Activated naive CD8-positive, alpha-beta T cell treated with anti-CD3 and anti-CD28 coated beads, Interleukin-2, amount 50 U/mL, for 16 hours (primary cell): ENCODE data around the gene PNMA5.
A peak's percentile ranks its signal among the peaks of the same experiment; 100 is the strongest.

ENCODE experiments used
- DNase-seq: peaks from one replicate; pipeline ENCODE4 v3.0.0-alpha.2; 2020; ENCODE audit warnings: low read depth, low spot score

Gene PNMA5

DNA sequence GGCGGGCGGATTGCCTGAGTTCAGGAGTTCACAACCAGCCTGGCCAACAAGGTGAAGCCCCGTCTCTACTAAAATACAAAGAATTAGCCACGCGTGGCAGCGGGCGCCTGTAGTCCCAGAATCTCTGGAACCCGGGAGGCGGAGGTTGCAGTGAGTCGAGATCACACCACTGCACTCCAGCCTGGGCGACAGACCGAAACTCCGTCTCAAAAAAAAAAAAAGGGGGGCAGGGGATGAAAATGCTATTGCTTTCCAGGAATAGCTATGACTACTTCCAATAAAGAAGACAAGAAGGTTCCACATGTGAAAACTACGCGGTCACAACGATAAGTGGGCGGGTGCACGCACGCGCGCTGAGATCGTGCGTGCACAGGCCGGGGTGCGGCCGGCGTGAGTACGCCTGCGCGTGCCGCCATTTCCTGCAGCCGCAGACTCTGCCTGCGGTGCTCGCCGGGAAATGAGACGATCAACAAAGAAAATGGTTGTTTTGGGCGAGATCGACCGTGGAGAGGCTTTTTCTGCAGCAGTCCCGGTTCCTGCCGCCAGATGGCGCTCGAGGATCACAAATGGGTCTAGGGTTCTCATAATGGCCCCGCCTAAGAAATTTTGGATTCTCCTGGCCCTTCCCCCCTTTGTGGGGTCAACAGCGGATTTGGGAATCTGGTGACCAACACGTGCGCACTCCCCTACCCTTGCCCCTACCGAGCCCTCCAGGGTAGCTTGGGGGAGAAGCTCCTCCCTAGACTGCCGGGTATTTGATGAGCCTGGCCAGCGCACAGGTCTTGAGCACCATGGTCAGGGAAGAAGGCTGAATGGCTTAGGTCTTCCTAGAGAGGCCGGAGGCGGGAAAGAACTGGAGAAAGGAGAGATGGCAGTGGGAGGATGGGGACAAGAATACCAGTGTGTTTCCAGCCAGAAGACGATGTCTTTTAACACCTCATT, 35.1 kb downstream of the PNMA5 start:
- DNase-seq, result peak; percentile 79

DNA sequence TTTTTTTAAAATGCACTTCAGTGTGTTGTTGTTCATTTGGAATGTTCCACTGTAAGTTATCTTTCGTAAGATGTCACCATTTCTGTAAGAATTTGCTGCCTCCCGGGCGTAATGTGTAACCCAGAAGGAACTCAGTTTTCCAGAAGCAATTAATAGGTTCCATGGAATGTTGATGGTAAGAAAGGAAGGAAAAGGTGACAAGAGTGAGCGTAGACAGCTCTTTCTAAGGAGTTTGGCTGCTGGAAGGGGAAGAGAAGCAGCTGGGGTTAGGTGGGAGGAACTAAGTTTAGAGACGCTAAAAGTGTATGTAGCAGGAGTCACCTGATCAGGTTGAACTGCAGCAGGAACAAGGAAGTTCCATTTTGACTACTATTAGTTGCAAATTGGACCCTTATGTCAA, 35.9 kb downstream of the PNMA5 start:
- DNase-seq, result no peak

DNA sequence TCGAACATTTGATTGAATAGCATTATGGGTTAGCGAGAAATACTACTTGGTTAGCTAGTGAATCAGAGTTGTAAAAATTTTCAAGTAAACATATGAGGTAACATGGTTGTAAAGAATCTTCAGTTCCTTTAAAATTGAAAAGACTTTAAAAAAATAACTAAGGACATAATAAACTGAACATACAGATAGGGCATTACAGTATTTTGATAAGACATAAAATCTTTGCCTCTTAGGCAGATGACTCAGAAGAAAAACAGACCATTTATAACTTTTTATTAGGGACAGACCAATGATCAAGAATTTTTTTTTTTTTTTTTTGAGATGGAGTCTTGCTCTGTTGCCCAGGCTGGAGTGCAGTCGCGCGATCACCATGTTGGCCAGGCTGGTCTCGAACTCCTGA, 43.1 kb downstream of the PNMA5 start:
- DNase-seq, result no peak

DNA sequence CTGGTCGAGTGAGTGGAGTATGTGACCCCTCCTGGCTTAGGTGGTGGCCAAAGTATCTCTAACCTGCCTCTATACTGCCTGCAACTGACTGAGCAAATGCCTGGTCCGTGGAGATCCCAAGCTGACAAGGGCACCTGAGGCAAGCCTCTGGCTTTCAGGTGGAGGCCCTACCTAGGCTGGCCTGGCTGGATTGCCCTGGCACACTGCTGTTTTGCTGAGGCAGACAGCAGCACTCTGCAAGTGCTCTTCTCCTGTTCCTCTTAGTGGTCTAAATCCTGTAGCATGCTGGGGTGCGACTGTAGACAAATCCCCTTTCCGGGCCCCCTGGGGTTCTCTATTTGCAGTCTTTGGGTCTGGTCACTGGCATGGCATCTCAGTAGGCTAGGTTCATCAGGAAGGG, 44.8 kb downstream of the PNMA5 start:
- no peak for DNase-seq

DNA sequence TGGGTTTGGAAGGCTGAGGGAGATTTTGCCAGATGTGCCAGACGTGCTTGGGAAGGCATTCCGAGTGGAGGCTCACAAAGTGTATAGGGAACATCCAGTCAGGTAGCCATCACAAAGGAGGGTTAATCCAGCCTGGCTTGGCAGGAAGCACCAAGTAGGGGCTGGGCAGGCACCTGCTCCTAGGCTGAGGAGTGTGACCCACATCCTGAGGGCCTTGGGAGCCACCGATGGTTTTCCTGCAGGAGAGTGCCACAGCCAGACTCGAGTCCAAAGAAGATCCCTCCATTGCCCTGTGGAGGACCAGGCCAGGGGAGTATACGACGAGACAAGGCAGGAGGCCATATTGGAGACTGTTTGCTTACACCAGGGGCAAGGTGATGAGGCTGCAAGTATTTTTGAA, 47.2 kb downstream of the PNMA5 start:
- DNase-seq, result no peak

DNA sequence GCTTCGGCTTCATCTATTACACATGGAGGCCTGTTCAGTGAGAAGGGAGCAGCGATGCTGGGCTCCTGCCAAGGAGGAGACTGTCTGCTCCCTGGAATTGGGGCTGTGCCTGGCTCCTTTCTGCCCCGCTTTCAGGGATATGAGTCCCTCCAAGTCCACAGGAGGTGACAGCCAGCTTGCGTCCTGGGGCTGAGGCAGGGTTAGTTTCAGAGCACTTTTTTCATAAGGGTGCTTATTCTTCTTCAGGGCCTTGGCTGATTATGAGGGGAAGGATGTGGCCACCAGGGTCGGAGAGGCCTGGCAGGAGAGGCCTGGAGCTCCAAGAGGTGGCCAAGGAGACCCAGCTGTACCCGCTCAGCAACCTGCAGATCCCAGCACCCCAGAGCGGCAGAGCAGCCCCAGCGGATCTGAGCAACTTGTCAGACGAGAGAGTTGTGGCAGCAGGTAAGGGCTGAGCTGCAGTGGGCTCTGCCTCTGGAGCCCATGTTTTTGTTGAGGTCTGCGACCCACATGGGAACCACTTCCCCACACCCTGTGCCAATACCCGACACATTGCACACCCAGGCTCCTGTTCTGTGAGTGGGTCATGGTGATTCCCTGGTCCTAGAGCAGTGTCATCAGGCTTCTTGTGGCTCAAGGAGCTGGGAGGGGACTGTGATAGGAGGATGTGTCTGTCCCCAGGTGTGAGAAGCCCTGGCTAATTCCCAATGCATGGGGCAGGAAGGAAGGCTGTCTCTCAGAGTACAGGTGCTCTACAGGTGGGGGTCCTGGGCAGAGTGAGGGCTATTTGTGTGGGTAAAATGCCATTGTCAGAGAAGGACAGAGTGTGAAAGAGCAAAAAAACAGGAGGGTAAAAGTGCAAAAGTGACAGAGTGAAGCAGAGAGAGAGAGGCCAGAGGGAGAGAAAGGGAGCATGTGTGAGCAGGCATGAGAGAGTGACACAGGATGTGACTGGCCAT, 48.6 kb downstream of the PNMA5 start:
- DNase-seq, result no peak

DNA sequence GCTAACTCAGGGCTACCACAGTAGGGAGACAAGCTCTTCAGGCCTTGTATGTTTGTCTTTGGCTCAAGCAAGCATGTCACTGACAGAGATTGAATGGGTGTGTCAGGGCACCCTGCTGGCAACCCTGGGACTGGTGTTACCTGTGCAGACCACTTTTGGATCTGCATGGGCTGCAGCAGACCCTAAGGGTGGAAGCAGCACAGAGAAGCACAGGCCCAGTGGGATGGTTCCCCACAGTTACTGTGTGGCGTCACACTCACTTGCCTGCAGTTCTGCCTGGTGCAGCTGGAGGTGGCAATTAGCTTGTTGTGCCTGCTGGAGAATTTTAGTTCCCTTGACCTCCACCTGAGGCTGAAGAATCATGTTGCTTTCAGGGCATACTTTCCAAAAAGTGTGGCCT, 50.1 kb downstream of the PNMA5 start:
- no peak for DNase-seq

DNA sequence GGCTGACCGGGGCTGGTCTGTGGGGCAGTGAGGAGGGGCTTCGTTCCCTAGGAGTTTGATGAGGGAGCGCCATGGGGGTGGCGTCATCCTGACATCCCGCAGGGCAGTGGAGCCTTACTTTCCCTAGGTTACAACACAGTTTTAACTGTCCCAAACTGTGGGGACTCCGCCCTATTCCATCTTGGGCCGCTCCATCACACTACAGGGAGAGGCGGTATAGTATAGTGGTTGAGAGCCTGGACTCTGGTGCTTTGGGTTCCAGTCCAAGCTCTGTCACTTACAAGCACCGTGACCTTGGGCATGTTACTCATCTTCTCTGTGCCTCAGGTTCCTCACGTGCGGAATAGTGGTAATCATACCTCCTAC, 51.9 kb downstream of the PNMA5 start:
- no peak for DNase-seq

DNA sequence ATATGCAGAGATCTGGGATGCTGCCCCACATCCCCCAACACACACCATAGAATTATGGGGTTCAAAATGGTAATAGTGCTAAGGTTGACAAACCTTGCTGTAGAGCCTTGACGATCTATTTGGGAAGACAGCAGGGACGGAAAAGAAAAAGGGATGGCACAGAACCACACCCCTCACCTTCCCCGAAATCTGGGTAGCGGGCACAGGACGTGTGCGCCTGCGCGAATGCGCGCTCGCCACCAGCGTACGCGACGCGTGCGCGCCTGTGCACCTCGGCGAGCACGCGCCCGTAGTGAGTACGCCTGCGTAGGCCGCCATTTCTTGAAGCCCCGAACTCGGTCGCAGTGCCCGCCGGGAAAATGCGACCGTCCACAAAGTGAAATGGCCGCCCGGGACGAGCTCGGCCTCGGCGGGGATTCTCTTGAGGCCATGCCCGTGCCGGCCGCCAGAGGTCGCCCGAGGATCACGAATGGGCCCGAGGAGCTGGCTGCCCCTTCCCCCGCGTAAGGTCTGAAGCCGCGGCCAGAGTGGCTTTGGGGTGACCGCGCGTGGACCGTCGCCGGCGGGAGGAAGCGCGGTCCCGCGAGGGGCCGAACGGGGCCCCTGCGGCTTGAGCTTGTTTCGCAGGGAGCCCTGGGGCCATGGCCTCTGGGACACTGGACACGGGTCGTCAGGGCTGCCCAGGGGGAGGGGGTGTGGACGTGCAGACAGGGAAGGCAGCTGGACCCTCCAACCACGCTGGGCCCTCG, 52.4 kb downstream of the PNMA5 start:
- DNase-seq, result peak; percentile 71
